Panc1 (cell line): ENCODE data around the gene ITFG1.

Experiments
- REST ChIP-seq, 2 experiments: IDR thresholded peaks; 2 replicates each; pipeline ENCODE4 v1.6.1; 2011 to 2012; ENCODE audit warnings: low read depth in 2 of 2, control low read depth in 1 of 2, low read length in 1 of 2, mild to moderate bottlenecking in 1 of 2, moderate library complexity in 1 of 2; ENCODE audit not compliant: insufficient read depth in 1 of 2
- TF ChIP-seq, protein P1 (sequence below): fragments of 450-650 bp; IDR thresholded peaks from 2 replicates; pipeline ENCODE4 v1.5.1; 2017; ENCODE audit warnings: mild to moderate bottlenecking

- no peak for TF ChIP-seq REST (IDR thresholded peaks at IDR 0.05; ENCODE audit: insufficient read depth in 1 of 2, low read depth in 2 of 2, low read length in 1 of 2)
- TF ChIP-seq, protein P1, sequence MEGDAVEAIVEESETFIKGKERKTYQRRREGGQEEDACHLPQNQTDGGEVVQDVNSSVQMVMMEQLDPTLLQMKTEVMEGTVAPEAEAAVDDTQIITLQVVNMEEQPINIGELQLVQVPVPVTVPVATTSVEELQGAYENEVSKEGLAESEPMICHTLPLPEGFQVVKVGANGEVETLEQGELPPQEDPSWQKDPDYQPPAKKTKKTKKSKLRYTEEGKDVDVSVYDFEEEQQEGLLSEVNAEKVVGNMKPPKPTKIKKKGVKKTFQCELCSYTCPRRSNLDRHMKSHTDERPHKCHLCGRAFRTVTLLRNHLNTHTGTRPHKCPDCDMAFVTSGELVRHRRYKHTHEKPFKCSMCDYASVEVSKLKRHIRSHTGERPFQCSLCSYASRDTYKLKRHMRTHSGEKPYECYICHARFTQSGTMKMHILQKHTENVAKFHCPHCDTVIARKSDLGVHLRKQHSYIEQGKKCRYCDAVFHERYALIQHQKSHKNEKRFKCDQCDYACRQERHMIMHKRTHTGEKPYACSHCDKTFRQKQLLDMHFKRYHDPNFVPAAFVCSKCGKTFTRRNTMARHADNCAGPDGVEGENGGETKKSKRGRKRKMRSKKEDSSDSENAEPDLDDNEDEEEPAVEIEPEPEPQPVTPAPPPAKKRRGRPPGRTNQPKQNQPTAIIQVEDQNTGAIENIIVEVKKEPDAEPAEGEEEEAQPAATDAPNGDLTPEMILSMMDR = no peak
These were observed 38.3 kb upstream of the ITFG1 start for GRCh38 chr16:47499080-47499699.
